ENCODE results near the gene ARSB. TPM values are rescaled to one million over a fixed set of nuclear protein-coding genes. Genes with fewer than 3 reads are reported as not detected.
A peak's percentile ranks its signal among the peaks of the same experiment; 100 is the strongest.

ARSB gene
- total and polyA plus RNA-seq, 9 of the 15 experiments (the other 6 are each of a cell fraction or from before 2014, with no cell fraction given) = 0.52 to 4.6 (median 2.4) TPM

GRCh38 chr5:78985116-78985724 is at the start of gene ARSB (continued):
- TF ChIP-seq ARID4B (CRISPR knock-in tag; IDR thresholded peaks at IDR 0.05) (no peak), ZNF589 (CRISPR knock-in tag; IDR thresholded peaks at IDR 0.05; ENCODE audit: low read depth) (peak; percentile 58; the same call in 1 of the 2 replicates), CEBPZ (IDR thresholded peaks at IDR 0.05; ENCODE audit: borderline replicate concordance, low read depth, low read length) (no peak), ZNF124 (CRISPR knock-in tag; IDR thresholded peaks at IDR 0.05) (no peak), POLR2AphosphoS2 (IDR thresholded peaks at IDR 0.05; ENCODE audit: low read length) (no peak), ZNF75A (CRISPR knock-in tag; IDR thresholded peaks at IDR 0.05) (no peak), ZNF143 (CRISPR knock-in tag; IDR thresholded peaks at IDR 0.05) (no peak), EP400 (IDR thresholded peaks at IDR 0.05) (no peak), WHSC1 (IDR thresholded peaks at IDR 0.05; ENCODE audit: low read length) (no peak), ZBTB8A (IDR thresholded peaks at IDR 0.05; ENCODE audit: partially characterized antibody) (no peak), EWSR1 (IDR thresholded peaks at IDR 0.05; ENCODE audit: borderline replicate concordance, low read depth, partially characterized antibody) (no peak), RFX7 (CRISPR knock-in tag; IDR thresholded peaks at IDR 0.05) (no peak)
- TF ChIP-seq, protein P1, sequence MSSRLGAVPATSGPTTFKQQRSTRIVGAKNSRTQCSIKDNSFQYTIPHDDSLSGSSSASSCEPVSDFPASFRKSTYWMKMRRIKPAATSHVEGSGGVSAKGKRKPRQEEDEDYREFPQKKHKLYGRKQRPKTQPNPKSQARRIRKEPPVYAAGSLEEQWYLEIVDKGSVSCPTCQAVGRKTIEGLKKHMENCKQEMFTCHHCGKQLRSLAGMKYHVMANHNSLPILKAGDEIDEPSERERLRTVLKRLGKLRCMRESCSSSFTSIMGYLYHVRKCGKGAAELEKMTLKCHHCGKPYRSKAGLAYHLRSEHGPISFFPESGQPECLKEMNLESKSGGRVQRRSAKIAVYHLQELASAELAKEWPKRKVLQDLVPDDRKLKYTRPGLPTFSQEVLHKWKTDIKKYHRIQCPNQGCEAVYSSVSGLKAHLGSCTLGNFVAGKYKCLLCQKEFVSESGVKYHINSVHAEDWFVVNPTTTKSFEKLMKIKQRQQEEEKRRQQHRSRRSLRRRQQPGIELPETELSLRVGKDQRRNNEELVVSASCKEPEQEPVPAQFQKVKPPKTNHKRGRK (tag; IDR thresholded peaks at IDR 0.05) = no peak
- TF ChIP-seq, protein P2, sequence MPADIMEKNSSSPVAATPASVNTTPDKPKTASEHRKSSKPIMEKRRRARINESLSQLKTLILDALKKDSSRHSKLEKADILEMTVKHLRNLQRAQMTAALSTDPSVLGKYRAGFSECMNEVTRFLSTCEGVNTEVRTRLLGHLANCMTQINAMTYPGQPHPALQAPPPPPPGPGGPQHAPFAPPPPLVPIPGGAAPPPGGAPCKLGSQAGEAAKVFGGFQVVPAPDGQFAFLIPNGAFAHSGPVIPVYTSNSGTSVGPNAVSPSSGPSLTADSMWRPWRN (IDR thresholded peaks at IDR 0.05; ENCODE audit: low read depth) = no peak
- TF ChIP-seq, protein P3, sequence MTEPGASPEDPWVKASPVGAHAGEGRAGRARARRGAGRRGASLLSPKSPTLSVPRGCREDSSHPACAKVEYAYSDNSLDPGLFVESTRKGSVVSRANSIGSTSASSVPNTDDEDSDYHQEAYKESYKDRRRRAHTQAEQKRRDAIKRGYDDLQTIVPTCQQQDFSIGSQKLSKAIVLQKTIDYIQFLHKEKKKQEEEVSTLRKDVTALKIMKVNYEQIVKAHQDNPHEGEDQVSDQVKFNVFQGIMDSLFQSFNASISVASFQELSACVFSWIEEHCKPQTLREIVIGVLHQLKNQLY (CRISPR knock-in tag; conservative IDR thresholded peaks at IDR 0.05) = no peak

Data from K562 (cell line).